ENCODE data around the gene SLC12A8. TPM values are rescaled to one million over a fixed set of nuclear protein-coding genes. Genes with fewer than 3 reads are reported as not detected.

SLC12A8 gene
- total RNA-seq, 4 donors from 2014 or later, result 1.0 TPM; not detected in 3

GRCh38 chr3:125107363-125107762 lies 105.2 kb downstream of the SLC12A8 start:
- Histone ChIP-seq H3K27me3 (no peaks in the 10 kb centered on the region), H3K4me1 (no peaks in the 10 kb centered on the region), H3K36me3 (no peaks in the 10 kb centered on the region), H3K4me3 (no peak overlapping the region), H3K9me3 (no peaks in the 10 kb centered on the region), H3K27ac (no peak overlapping the region)
- ATAC-seq (no peak), DNase-seq (no peak)
- TF ChIP-seq CTCF (IDR thresholded peaks at IDR 0.05 in 4 of 5, conservative IDR thresholded peaks at IDR 0.05 in 1 of 5), result no peak
- TF ChIP-seq POLR2A (IDR thresholded peaks at IDR 0.05), result no peak
- in situ Hi-C loops (cut with MboI; ENCODE audit: low sequenced_read_pairs in 4 of 4), result no loop called here
- intact Hi-C loops (cut with DNase I; ENCODE audit: low total_unique reads), result no loop called here

- no peaks in the 10 kb centered on the region for H3K9me3 ChIP-seq
- H3K4me1 ChIP-seq, result no peaks in the 10 kb centered on the region
- DNase-seq, result no peak
- H3K27me3 ChIP-seq, result no peaks in the 10 kb centered on the region
- in situ Hi-C loops (cut with MboI; ENCODE audit: low sequenced_read_pairs in 4 of 4) (no loop called here), intact Hi-C loops (cut with DNase I; ENCODE audit: low total_unique reads) (no loop called here)
- H3K27ac ChIP-seq, result no peak overlapping the region
- TF ChIP-seq POLR2A (IDR thresholded peaks at IDR 0.05) (no peak), CTCF (IDR thresholded peaks at IDR 0.05 in 4 of 5, conservative IDR thresholded peaks at IDR 0.05 in 1 of 5) (no peak)
- H3K36me3 ChIP-seq, result no peaks in the 10 kb centered on the region
- no peak for ATAC-seq
- no peak overlapping the region for H3K4me3 ChIP-seq
Measured at GRCh38 chr3:125105116-125105515, 107.4 kb downstream of the SLC12A8 start.

GRCh38 chr3:125104639-125105038 lies 107.9 kb downstream of the SLC12A8 start:
- TF ChIP-seq POLR2A (IDR thresholded peaks at IDR 0.05), result no peak
- no peak for TF ChIP-seq CTCF (IDR thresholded peaks at IDR 0.05 in 4 of 5, conservative IDR thresholded peaks at IDR 0.05 in 1 of 5)
- intact Hi-C loops (cut with DNase I; ENCODE audit: low total_unique reads) (no loop called here), in situ Hi-C loops (cut with MboI; ENCODE audit: low sequenced_read_pairs in 4 of 4) (no loop called here)
- no peaks in the 10 kb centered on the region for H3K36me3 ChIP-seq
- H3K4me3 ChIP-seq, result no peak overlapping the region
- no peaks in the 10 kb centered on the region for H3K4me1 ChIP-seq
- H3K9me3 ChIP-seq, result no peaks in the 10 kb centered on the region
- no peak overlapping the region for H3K27ac ChIP-seq
- no peaks in the 10 kb centered on the region for H3K27me3 ChIP-seq
- no peak for DNase-seq
- no peak for ATAC-seq

GRCh38 chr3:125103406-125103805 lies 109.1 kb downstream of the SLC12A8 start:
- no peaks in the 10 kb centered on the region for H3K4me1 ChIP-seq
- in situ Hi-C loops (cut with MboI; ENCODE audit: low sequenced_read_pairs in 4 of 4) (no loop called here), intact Hi-C loops (cut with DNase I; ENCODE audit: low total_unique reads) (no loop called here)
- DNase-seq (no peak), ATAC-seq (no peak)
- H3K4me3 ChIP-seq, result no peak overlapping the region
- no peak overlapping the region for H3K27ac ChIP-seq
- no peaks in the 10 kb centered on the region for H3K27me3 ChIP-seq
- H3K9me3 ChIP-seq, result no peaks in the 10 kb centered on the region
- no peak for TF ChIP-seq POLR2A (IDR thresholded peaks at IDR 0.05)
- TF ChIP-seq CTCF (IDR thresholded peaks at IDR 0.05 in 4 of 5, conservative IDR thresholded peaks at IDR 0.05 in 1 of 5), result no peak
- no peaks in the 10 kb centered on the region for H3K36me3 ChIP-seq

GRCh38 chr3:125102470-125102869 lies 110.1 kb downstream of the SLC12A8 start:
- no peaks in the 10 kb centered on the region for H3K4me1 ChIP-seq
- no peak for DNase-seq
- no peaks in the 10 kb centered on the region for H3K36me3 ChIP-seq
- H3K4me3 ChIP-seq, result no peak overlapping the region
- intact Hi-C loops (cut with DNase I; ENCODE audit: low total_unique reads) (no loop called here), in situ Hi-C loops (cut with MboI; ENCODE audit: low sequenced_read_pairs in 4 of 4) (no loop called here)
- H3K27me3 ChIP-seq, result no peaks in the 10 kb centered on the region
- no peaks in the 10 kb centered on the region for H3K9me3 ChIP-seq
- no peak overlapping the region for H3K27ac ChIP-seq
- TF ChIP-seq CTCF (IDR thresholded peaks at IDR 0.05 in 4 of 5, conservative IDR thresholded peaks at IDR 0.05 in 1 of 5), result no peak
- TF ChIP-seq POLR2A (IDR thresholded peaks at IDR 0.05), result no peak
- ATAC-seq, result no peak
